Right cardiac atrium (tissue), 5 donors: ENCODE data around the gene SCN8A. TPM values are rescaled to one million over a fixed set of nuclear protein-coding genes. Genes with fewer than 3 reads are reported as not detected.

Source experiments
- ATAC-seq, 2 donors: fragments of 200-7000 bp; cut with Tn5 transposase; one replicate each; pipeline versions ENCODE4 v1.8.0 to v1.9.1; 2020; ENCODE audit warnings: moderate library complexity in 2 of 2, mild to moderate bottlenecking in 1 of 2
- DNase-seq, 3 donors: peaks; one replicate each; pipeline ENCODE4 v3.0.0-alpha.2; 2020
- H3K27ac ChIP-seq: one replicate; pipeline ENCODE4 v1.5.1; 2013; ENCODE audit warnings: mild to moderate bottlenecking, low read length, control low read depth, moderate library complexity
- H3K27me3 ChIP-seq: one replicate; pipeline ENCODE4 v1.6.1; 2013; ENCODE audit not compliant: control insufficient read depth, insufficient read depth
- H3K4me1 ChIP-seq: one replicate; pipeline ENCODE4 v1.6.1; 2013; ENCODE audit warnings: low read length; ENCODE audit not compliant: control insufficient read depth, insufficient read depth
- H3K4me3 ChIP-seq: one replicate; pipeline ENCODE4 v1.5.1; 2013; ENCODE audit warnings: low read length, control low read depth
- H3K9me3 ChIP-seq: one replicate; pipeline ENCODE4 v1.6.1; 2013; ENCODE audit warnings: low read length; ENCODE audit not compliant: control insufficient read depth
- WGBS: extraction: QIAGEN DNeasy Blood & Tissue Kit; methylation state at CpG from one replicate; pipeline ENCODE4 v1.1.7; 2013; 5-methylcytosine and 5-hydroxymethylcytosine counted together
- intact Hi-C, 4 donors: fragments of 100-400 bp; cut with DNase I; formaldehyde crosslinking; loops; one replicate each; pipeline versions ENCODE4 v1.11.0 to v1.14.0; 2022 to 2023
- polyA plus RNA-seq: library from polyadenylated mRNA; stranded (reverse); fragments of 200-250 nt; gene quantifications from one replicate; pipeline ENCODE4 v1.2.3, GENCODE V29; 2013
- total RNA-seq, 4 donors: library from RNA; stranded (reverse); fragmentation: NEBNext Ultra II Directional; extraction: Animal tissue kit (Norgen Biotek cat#: 25700); gene quantifications; one replicate each; pipeline ENCODE4 v1.2.1, GENCODE V29; 2021
- donor health status: healthy with polysubstance abuse.
- donor health status: DM: no; HTN: yes; CAD: no.
- donor health status: DM: no; HTN: no; CAD: no.
- donor health status: DM: no; HTN: yes; CAD: no; lungs with severe emphysema.
- donor health status: DM: yes; HTN: yes; CAD: no.

Gene SCN8A
- total and polyA plus RNA-seq, 5 donors = 0.07 to 0.58 (median 0.17) TPM

DNA sequence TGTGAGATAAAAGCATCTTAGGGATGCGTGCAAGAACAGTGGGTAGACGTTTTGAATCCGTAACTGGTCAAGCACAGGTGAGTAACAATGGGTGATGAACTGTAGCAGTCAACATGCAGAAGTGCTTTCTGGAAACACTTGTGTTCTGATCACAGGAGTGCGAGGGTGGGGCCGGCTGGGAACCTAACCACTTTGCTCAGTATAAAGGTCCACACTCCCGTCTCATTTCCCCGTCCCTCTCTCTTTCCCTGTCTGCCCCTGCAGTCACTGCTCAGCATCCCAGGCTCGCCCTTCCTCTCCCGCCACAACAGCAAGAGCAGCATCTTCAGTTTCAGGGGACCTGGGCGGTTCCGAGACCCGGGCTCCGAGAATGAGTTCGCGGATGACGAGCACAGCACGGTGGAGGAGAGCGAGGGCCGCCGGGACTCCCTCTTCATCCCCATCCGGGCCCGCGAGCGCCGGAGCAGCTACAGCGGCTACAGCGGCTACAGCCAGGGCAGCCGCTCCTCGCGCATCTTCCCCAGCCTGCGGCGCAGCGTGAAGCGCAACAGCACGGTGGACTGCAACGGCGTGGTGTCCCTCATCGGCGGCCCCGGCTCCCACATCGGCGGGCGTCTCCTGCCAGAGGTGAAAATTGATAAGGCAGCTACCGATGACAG lies 130.4 kb downstream of the SCN8A start:
- WGBS = 5% methylated on average over 44 of the region's 44 CpGs
- Histone ChIP-seq H3K9me3 (no peaks in the 10 kb centered on the region), H3K4me3 (no peak overlapping the region), H3K27ac (no peak overlapping the region), H3K4me1 (no peaks in the 10 kb centered on the region), H3K27me3 (no peaks in the 10 kb centered on the region)
- intact Hi-C loops = no loop called here
- ATAC-seq = peak; percentile 90 to 93
- DNase-seq = peak; percentile 49 to 81 (median 74)

DNA sequence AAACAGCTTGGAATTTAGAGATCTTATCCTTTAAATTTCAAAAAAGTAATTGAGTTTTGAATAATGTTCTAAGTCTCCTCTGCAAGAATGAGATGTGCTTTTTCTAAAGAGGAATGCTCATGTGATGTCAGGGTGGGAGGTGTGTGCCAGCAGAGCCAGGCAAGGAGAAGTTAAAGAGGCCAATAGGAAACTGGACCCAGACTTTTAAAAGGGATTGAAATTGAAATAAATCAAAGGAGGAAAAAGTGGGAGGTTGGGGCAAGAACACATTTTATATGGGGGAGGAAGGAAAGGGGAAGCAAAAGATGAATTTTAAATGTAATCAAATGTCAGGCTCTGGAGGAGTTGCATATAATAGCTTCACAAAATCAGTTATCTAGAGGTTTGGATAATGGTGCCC lies 131.4 kb downstream of the SCN8A start:
- ATAC-seq (no peak), DNase-seq (no peak)
- intact Hi-C loops = no loop called here
- Histone ChIP-seq H3K27ac (no peak overlapping the region), H3K9me3 (no peaks in the 10 kb centered on the region), H3K4me3 (no peak overlapping the region), H3K27me3 (no peaks in the 10 kb centered on the region), H3K4me1 (no peaks in the 10 kb centered on the region)

DNA sequence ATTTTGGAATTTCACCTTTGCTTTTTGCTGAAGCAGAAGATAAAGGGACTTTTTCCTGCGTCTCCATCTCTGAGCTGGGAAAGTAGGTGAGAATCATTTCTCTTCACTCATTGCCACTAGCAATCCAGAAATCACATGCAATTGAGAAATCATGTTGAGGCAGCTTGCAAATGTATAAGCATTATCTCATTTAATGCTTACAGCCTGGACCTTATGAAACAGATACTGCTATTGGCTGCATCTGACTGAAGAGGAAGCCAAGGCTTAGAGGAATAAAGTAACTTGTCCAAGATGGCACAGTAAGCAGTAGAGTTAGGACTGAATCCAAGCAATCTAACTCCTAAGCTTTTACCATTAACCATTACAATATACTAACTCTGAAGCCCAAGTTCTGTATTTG lies 135.1 kb downstream of the SCN8A start:
- 92% methylated on average over 1 of the region's 1 CpG for WGBS
- no peaks in the 10 kb centered on the region for H3K4me1 ChIP-seq
- H3K4me3 ChIP-seq = no peak overlapping the region
- no peak for DNase-seq
- no peaks in the 10 kb centered on the region for H3K9me3 ChIP-seq
- H3K27me3 ChIP-seq = no peaks in the 10 kb centered on the region
- intact Hi-C loops = no loop called here
- no peak overlapping the region for H3K27ac ChIP-seq
- no peak for ATAC-seq

DNA sequence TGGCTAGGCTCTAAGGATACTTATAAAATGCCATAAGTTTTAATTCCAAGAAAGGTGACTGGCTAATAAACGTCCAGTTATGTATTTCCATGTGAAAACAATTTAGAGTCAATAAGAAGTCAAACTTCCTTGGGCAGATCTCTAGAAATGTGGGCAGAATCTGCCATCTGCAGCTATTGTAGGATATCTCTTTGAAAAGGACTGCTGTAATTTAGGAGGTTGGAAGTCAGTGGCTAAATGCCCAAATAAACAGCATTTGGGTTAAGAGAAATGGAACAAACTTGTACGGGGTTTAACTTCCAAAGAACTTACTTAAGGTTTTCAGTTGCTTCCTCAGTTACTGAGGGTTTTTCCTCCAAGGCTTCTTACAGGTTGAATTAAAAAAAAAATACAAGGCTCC lies 135.9 kb downstream of the SCN8A start:
- no peak for ATAC-seq
- Histone ChIP-seq H3K4me1 (no peaks in the 10 kb centered on the region), H3K27me3 (no peaks in the 10 kb centered on the region), H3K9me3 (no peaks in the 10 kb centered on the region), H3K4me3 (no peak overlapping the region), H3K27ac (no peak overlapping the region)
- 47% methylated on average over 2 of the region's 2 CpGs for WGBS
- no peak for DNase-seq
- intact Hi-C loops = no loop called here

DNA sequence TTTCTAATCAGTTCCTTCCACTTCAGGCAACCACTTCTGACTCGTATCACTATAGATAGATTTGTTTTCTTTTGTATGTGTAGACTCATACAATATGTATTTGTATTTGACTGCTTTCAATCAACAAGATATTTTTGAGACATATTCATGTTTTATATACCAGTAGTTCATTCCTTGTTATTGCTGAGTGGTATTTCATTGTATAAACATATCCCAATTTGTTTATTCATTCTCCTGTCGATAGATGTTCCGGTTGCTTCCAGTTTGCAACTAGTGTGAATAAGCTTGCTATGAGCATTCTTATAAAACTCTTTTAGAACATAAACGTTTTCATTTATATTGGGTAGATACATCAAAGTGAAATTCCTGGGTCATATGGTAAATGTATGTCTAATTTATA lies 138.3 kb downstream of the SCN8A start:
- intact Hi-C loops = no loop called here
- ATAC-seq (no peak), DNase-seq (no peak)
- H3K27me3 ChIP-seq = no peaks in the 10 kb centered on the region
- no peak overlapping the region for H3K4me3 ChIP-seq
- H3K4me1 ChIP-seq = no peaks in the 10 kb centered on the region
- H3K9me3 ChIP-seq = no peaks in the 10 kb centered on the region
- WGBS = 70% methylated on average over 4 of the region's 4 CpGs
- H3K27ac ChIP-seq = no peak overlapping the region

DNA sequence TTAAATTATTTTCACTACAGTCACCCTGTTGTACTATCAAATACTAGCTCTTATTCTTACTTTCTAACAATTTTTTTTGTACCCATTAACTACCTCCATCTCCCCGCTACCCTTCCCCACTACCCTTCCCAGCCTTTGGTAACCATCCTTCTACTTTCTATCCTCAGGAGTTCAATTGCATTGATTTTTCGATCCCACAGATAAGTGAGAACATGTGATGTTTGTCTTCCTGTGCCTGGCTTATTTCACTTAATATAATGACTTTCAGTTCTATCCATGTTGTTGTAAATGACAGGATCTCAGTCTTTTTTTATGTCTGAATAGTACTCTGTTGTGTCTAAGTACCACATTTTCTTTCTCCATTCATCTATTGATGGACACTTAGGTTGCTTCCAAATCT lies 139.7 kb downstream of the SCN8A start:
- Histone ChIP-seq H3K9me3 (no peaks in the 10 kb centered on the region), H3K27me3 (no peaks in the 10 kb centered on the region), H3K27ac (no peak overlapping the region), H3K4me1 (no peaks in the 10 kb centered on the region), H3K4me3 (no peak overlapping the region)
- no peak for DNase-seq
- WGBS = 49% methylated on average over 2 of the region's 2 CpGs
- ATAC-seq = no peak
- intact Hi-C loops = no loop called here

DNA sequence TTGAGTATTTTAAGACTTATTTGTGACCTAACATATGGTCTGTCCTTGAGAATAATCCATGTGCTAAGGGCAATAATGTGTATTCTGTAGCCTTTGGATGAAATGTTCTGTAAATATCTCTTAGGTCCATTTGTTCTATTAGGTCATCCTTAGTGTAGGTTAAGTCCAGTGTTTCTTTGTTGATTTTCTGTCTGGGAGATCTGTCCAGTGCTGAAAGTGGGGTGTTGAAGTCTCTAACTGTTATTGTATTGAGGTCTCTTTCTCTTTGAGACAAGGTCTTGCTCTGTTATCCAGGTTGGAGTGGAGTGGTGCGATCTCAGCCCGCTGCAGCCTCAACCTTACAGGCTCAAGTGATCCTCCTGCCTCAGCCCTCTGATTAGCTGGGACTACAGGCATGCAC lies 149.5 kb downstream of the SCN8A start:
- ATAC-seq (no peak), DNase-seq (no peak)
- 93% methylated on average over 2 of the region's 2 CpGs for WGBS
- no peaks in the 10 kb centered on the region for H3K4me1 ChIP-seq
- H3K4me3 ChIP-seq = no peak overlapping the region
- intact Hi-C loops = no loop called here
- no peak overlapping the region for H3K27ac ChIP-seq
- H3K27me3 ChIP-seq = no peaks in the 10 kb centered on the region
- no peaks in the 10 kb centered on the region for H3K9me3 ChIP-seq

DNA sequence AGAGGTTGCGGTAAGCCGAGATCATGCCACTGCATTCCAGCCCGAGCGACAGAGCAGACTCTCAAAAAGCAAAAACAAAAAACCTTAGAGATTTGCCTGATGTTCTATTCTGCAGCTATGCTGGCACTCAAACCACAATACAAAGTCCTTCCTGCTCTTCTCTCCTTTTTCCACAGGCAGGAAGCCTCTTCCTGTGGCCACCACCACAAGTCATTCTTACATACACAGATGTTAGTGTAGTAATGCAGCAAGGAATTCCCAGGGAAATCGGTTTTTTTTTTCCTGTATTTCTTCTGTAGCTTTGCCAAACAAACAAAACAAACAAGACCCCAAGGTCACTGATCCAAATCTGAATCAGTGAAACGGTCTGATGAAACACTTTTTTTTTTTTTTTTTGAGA lies 153.2 kb downstream of the SCN8A start:
- Histone ChIP-seq H3K27me3 (no peaks in the 10 kb centered on the region), H3K27ac (no peak overlapping the region), H3K9me3 (no peaks in the 10 kb centered on the region), H3K4me1 (no peaks in the 10 kb centered on the region), H3K4me3 (no peak overlapping the region)
- no peak for ATAC-seq
- intact Hi-C loops = no loop called here
- 57% methylated on average over 6 of the region's 6 CpGs for WGBS
- DNase-seq = no peak

DNA sequence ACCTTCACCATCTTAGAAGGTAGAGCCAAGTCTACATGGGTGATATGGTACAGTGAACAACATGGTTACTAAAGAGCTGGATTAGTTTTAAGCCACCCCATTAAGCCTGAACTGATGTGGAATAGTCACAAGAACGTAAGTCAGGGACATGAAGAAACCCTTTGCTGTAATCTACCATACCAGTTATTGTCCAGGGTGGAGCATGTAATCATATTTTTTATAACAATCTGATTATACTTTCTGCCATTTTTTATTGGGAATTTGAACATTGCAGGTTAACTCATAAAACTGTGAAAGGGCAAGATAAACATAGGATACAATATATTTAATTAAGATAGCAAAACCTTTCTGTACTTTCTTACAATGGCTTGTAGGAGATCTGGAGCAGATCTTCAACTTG lies 153.9 kb downstream of the SCN8A start:
- intact Hi-C loops = no loop called here

DNA sequence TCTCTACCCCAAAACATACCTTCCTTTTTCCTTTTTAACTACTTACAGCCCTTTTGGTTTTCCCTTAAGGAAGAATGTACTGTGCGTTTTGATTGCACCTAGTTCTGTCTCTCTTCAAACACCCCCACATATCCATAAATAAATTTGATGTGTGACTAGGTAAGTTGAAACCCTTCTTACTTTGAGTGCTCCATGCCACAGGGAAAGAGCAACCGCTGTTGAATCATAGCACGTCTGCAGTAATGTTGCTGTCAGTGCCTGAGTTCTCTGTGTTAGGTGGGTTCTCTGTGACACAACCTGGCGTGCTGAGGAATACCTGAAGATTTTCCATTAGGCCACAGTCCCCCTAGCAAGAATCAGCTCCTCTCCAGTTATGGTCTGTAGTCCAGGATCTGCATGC lies 155.4 kb downstream of the SCN8A start:
- H3K4me3 ChIP-seq = no peak overlapping the region
- WGBS = 91% methylated on average over 4 of the region's 4 CpGs
- no peaks in the 10 kb centered on the region for H3K27me3 ChIP-seq
- H3K9me3 ChIP-seq = no peaks in the 10 kb centered on the region
- intact Hi-C loops = no loop called here
- DNase-seq (no peak), ATAC-seq (no peak)
- H3K4me1 ChIP-seq = no peaks in the 10 kb centered on the region
- H3K27ac ChIP-seq = no peak overlapping the region

More for the DNA sequence above, 153.9 kb downstream of the SCN8A start:
- H3K27me3 ChIP-seq = no peaks in the 10 kb centered on the region
- no peaks in the 10 kb centered on the region for H3K9me3 ChIP-seq
- no peak overlapping the region for H3K27ac ChIP-seq
- no peak overlapping the region for H3K4me3 ChIP-seq
- DNase-seq = no peak
- ATAC-seq = no peak
- WGBS = 90% methylated on average over 1 of the region's 1 CpG
- H3K4me1 ChIP-seq = no peaks in the 10 kb centered on the region

DNA sequence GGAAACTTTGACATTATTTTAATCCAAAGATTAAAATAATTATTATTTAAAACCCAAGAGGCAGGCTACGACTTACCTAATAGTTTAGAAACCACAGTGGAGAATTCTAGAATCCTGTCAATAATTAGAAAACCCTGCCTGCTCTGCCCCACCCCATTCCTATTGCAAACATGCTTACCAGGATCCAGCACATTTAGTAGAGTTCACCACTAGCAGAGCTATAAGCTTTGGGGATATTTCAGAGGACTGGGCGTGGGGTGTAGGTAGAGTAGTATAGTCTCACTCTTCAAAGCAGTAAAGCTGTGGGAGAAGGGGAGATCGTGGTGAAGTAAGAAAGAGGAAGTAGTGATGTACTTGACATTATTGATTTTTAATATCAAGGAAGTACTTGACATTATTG lies 157.2 kb downstream of the SCN8A start:
- no peaks in the 10 kb centered on the region for H3K9me3 ChIP-seq
- no peak overlapping the region for H3K27ac ChIP-seq
- no peaks in the 10 kb centered on the region for H3K27me3 ChIP-seq
- no peak overlapping the region for H3K4me3 ChIP-seq
- ATAC-seq = no peak
- intact Hi-C loops = no loop called here
- H3K4me1 ChIP-seq = no peaks in the 10 kb centered on the region
- WGBS = 80% methylated on average over 3 of the region's 3 CpGs
- DNase-seq = no peak
